Aorta (tissue), 5 donors: ENCODE results near the gene DMBT1. TPM values are rescaled to one million over a fixed set of nuclear protein-coding genes. Genes with fewer than 3 reads are reported as not detected.

Source experiments
- ATAC-seq: fragments of 200-7000 bp; cut with Tn5 transposase; one replicate; pipeline ENCODE4 v1.9.1; 2022; ENCODE audit warnings: moderate library complexity; ENCODE audit not compliant: low FRiP score
- DNase-seq, 2 donors: peaks; one replicate each; pipeline ENCODE4 v3.0.0-alpha.2; 2020
- H3K27ac ChIP-seq, 2 donors: one replicate each; pipeline ENCODE4 v1.5.1; 2013; ENCODE audit warnings: low read length in 2 of 2, mild to moderate bottlenecking in 2 of 2, moderate library complexity in 2 of 2, control low read depth in 1 of 2, inconsistent platforms in 1 of 2, low read depth in 1 of 2
- H3K27me3 ChIP-seq, 2 donors: one replicate each; pipeline ENCODE4 v1.6.1; 2013; ENCODE audit warnings: control low read depth in 1 of 2, low read length in 1 of 2, mild to moderate bottlenecking in 1 of 2, moderate library complexity in 1 of 2; ENCODE audit not compliant: insufficient read depth in 2 of 2, control insufficient read depth in 1 of 2
- H3K36me3 ChIP-seq, 2 donors: one replicate each; pipeline ENCODE4 v1.6.1; 2013; ENCODE audit warnings: control low read depth in 1 of 2, low read length in 1 of 2, mild to moderate bottlenecking in 1 of 2; ENCODE audit not compliant: insufficient read depth in 2 of 2, control insufficient read depth in 1 of 2
- H3K4me1 ChIP-seq, 2 donors: one replicate each; pipeline ENCODE4 v1.6.1; 2013; ENCODE audit warnings: low read length in 2 of 2, control low read depth in 1 of 2, mild to moderate bottlenecking in 1 of 2, moderate library complexity in 1 of 2; ENCODE audit not compliant: insufficient read depth in 2 of 2, control insufficient read depth in 1 of 2
- H3K4me3 ChIP-seq, 2 donors: one replicate each; pipeline ENCODE4 v1.5.1; 2013; ENCODE audit warnings: low read length in 2 of 2, control low read depth in 1 of 2, mild to moderate bottlenecking in 1 of 2
- H3K9me3 ChIP-seq: one replicate; pipeline ENCODE4 v1.6.1; 2013; ENCODE audit warnings: mild to moderate bottlenecking, low read length; ENCODE audit not compliant: control insufficient read depth
- WGBS, 2 donors: extraction: QIAGEN DNeasy Blood & Tissue Kit; methylation state at CpG; one replicate each; pipeline ENCODE4 v1.1.7; 2013; 5-methylcytosine and 5-hydroxymethylcytosine counted together
- intact Hi-C, 2 donors: fragments of 100-400 bp; cut with DNase I; formaldehyde crosslinking; loops; one replicate each; pipeline versions ENCODE4 v1.14.2 to v1.15.0; 2022
- polyA plus RNA-seq, 2 donors: library from polyadenylated mRNA; stranded (reverse); fragments of 200-250 nt; gene quantifications; one replicate each; pipeline ENCODE4 v1.2.3, GENCODE V29; 2013
- total RNA-seq, 2 donors: library from RNA; stranded (reverse); fragmentation: NEBNext Ultra II Directional; extraction: Animal tissue kit (Norgen Biotek cat#: 25700); gene quantifications; one replicate each; pipeline ENCODE4 v1.2.1, GENCODE V29; 2021
- donor health status: healthy with polysubstance abuse.
- donor health status: Bipolar disorder and iron deficiency.
- donor health status: DM: no; HTN: no; CAD: no.
- donor health status: DM: no; HTN: no; CAD: no.
- donor health status: DM: yes; HTN: yes; CAD: no.

Gene DMBT1
- total and polyA plus RNA-seq, 4 donors = 0.05 to 4.9 (median 0.11) TPM

- intact Hi-C loops = no loop called here
- Histone ChIP-seq H3K27ac (no peak overlapping the region), H3K4me3 (no peak overlapping the region), H3K9me3 (no peaks in the 10 kb centered on the region), H3K27me3 (no peaks in the 10 kb centered on the region), H3K36me3 (no peaks in the 10 kb centered on the region), H3K4me1 (no peaks in the 10 kb centered on the region)
- no peak for DNase-seq
- no peak for ATAC-seq
- WGBS, 2 donors = 2 to 6% methylated on average over 3 of the region's 3 CpGs
Measured at GRCh38 chr10:122521011-122521410, 39.5 kb upstream of the DMBT1 start.

GRCh38 chr10:122524811-122525210 lies 35.7 kb upstream of the DMBT1 start:
- no peak for DNase-seq
- no peak overlapping the region for H3K27ac ChIP-seq
- no peaks in the 10 kb centered on the region for H3K9me3 ChIP-seq
- intact Hi-C loops = no loop called here
- WGBS, 2 donors = 95% methylated on average over 3 of the region's 3 CpGs
- H3K27me3 ChIP-seq = no peaks in the 10 kb centered on the region
- ATAC-seq = no peak
- no peak overlapping the region for H3K4me3 ChIP-seq
- no peaks in the 10 kb centered on the region for H3K36me3 ChIP-seq
- no peaks in the 10 kb centered on the region for H3K4me1 ChIP-seq

- no peak overlapping the region for H3K27ac ChIP-seq
- ATAC-seq (no peak), DNase-seq (no peak)
- no peaks in the 10 kb centered on the region for H3K27me3 ChIP-seq
- 64 to 78% methylated on average over 6 of the region's 6 CpGs for WGBS, 2 donors
- H3K4me1 ChIP-seq = no peaks in the 10 kb centered on the region
- no peaks in the 10 kb centered on the region for H3K9me3 ChIP-seq
- H3K36me3 ChIP-seq = no peaks in the 10 kb centered on the region
- H3K4me3 ChIP-seq = no peak overlapping the region
- intact Hi-C loops = no loop called here
Measured at GRCh38 chr10:122525788-122526187, 34.8 kb upstream of the DMBT1 start.

GRCh38 chr10:122526892-122527291 lies 33.7 kb upstream of the DMBT1 start:
- ATAC-seq (no peak), DNase-seq (no peak)
- H3K36me3 ChIP-seq = no peaks in the 10 kb centered on the region
- no peaks in the 10 kb centered on the region for H3K9me3 ChIP-seq
- no peaks in the 10 kb centered on the region for H3K4me1 ChIP-seq
- 96 to 98% methylated on average over 5 of the region's 5 CpGs for WGBS, 2 donors
- no peaks in the 10 kb centered on the region for H3K27me3 ChIP-seq
- H3K4me3 ChIP-seq = no peak overlapping the region
- intact Hi-C loops = no loop called here
- no peak overlapping the region for H3K27ac ChIP-seq

GRCh38 chr10:122530177-122530576 lies 30.4 kb upstream of the DMBT1 start:
- H3K27ac ChIP-seq = no peak overlapping the region
- intact Hi-C loops = no loop called here
- no peak overlapping the region for H3K4me3 ChIP-seq
- no peaks in the 10 kb centered on the region for H3K27me3 ChIP-seq
- H3K36me3 ChIP-seq = no peaks in the 10 kb centered on the region
- no peaks in the 10 kb centered on the region for H3K9me3 ChIP-seq
- ATAC-seq (no peak), DNase-seq (peak; percentile 70 to 72)
- no peaks in the 10 kb centered on the region for H3K4me1 ChIP-seq
- WGBS, 2 donors = 54 to 68% methylated on average over 11 of the region's 11 CpGs

- DNase-seq = no peak
- no peak for ATAC-seq
Measured at GRCh38 chr10:122531261-122531660, 29.3 kb upstream of the DMBT1 start.

GRCh38 chr10:122531939-122532338 lies 28.6 kb upstream of the DMBT1 start:
- ATAC-seq = no peak
- Histone ChIP-seq H3K27ac (no peak overlapping the region), H3K4me1 (no peaks in the 10 kb centered on the region), H3K4me3 (no peak overlapping the region), H3K36me3 (no peaks in the 10 kb centered on the region), H3K27me3 (no peaks in the 10 kb centered on the region), H3K9me3 (no peaks in the 10 kb centered on the region)
- 52 to 66% methylated on average over 3 of the region's 3 CpGs for WGBS, 2 donors
- intact Hi-C loops = no loop called here
- no peak for DNase-seq

More at GRCh38 chr10:122531261-122531660, 29.3 kb upstream of the DMBT1 start:
- Histone ChIP-seq H3K27me3 (no peaks in the 10 kb centered on the region), H3K27ac (no peak overlapping the region), H3K4me3 (no peak overlapping the region), H3K9me3 (no peaks in the 10 kb centered on the region), H3K4me1 (no peaks in the 10 kb centered on the region), H3K36me3 (no peaks in the 10 kb centered on the region)
- 95% methylated on average over 5 of the region's 5 CpGs for WGBS, 2 donors
- intact Hi-C loops = no loop called here

GRCh38 chr10:122532601-122533296 lies 27.8 kb upstream of the DMBT1 start:
- intact Hi-C loops = no loop called here
- Histone ChIP-seq H3K9me3 (no peaks in the 10 kb centered on the region), H3K36me3 (no peaks in the 10 kb centered on the region), H3K27ac (no peak overlapping the region), H3K27me3 (no peaks in the 10 kb centered on the region), H3K4me1 (no peaks in the 10 kb centered on the region), H3K4me3 (no peak overlapping the region)
- ATAC-seq = no peak
- no peak for DNase-seq
- WGBS, 2 donors = 96 to 97% methylated on average over 6 of the region's 6 CpGs

GRCh38 chr10:122537545-122537944 lies 23.0 kb upstream of the DMBT1 start:
- Histone ChIP-seq H3K36me3 (no peaks in the 10 kb centered on the region), H3K4me3 (no peak overlapping the region), H3K9me3 (no peaks in the 10 kb centered on the region), H3K4me1 (no peaks in the 10 kb centered on the region), H3K27me3 (no peaks in the 10 kb centered on the region), H3K27ac (no peak overlapping the region)
- DNase-seq (no peak), ATAC-seq (no peak)
- intact Hi-C loops = no loop called here
- WGBS, 2 donors = 92 to 93% methylated on average over 2 of the region's 2 CpGs
